ENCODE measurements around the gene FADS3.

Gene FADS3

GRCh38 chr11:61891331-61892084, at the start of gene FADS3:
Gene FADS3, minus strand, starts transcription at chr11:61891545. Its CDS starts 164 bp downstream, at chr11:61891381.
- Histone ChIP-seq H3K4me1 (ENCODE audit: control insufficient read depth in 1 of 2, insufficient read depth in 2 of 2, low read length in 2 of 2) (peaks cover 0 to 21% of the 10 kb centered on the region in 2 donors), H3K36me3 (ENCODE audit: control insufficient read depth in 1 of 2, insufficient read depth in 2 of 2, low read length in 2 of 2) (no peaks in the 10 kb centered on the region), H3K4me3 (ENCODE audit: low read depth in 1 of 2, low read length in 2 of 2) (peak within 1 kb of the TSS; percentile 76 to 79), H3K9me3 (ENCODE audit: control insufficient read depth in 1 of 2, low read length in 2 of 2) (no peaks in the 10 kb centered on the region), H3K27ac (ENCODE audit: low read length) (peak within 1 kb of the TSS; percentile 8), H3K27me3 (ENCODE audit: low read depth, low read length) (no peaks in the 10 kb centered on the region)

- Histone ChIP-seq H3K4me3 (ENCODE audit: low read depth in 1 of 2, low read length in 2 of 2) (no peak overlapping the region), H3K36me3 (ENCODE audit: control insufficient read depth in 1 of 2, insufficient read depth in 2 of 2, low read length in 2 of 2) (no peaks in the 10 kb centered on the region), H3K27me3 (ENCODE audit: low read depth, low read length) (no peaks in the 10 kb centered on the region), H3K4me1 (ENCODE audit: control insufficient read depth in 1 of 2, insufficient read depth in 2 of 2, low read length in 2 of 2) (no peaks in the 10 kb centered on the region), H3K9me3 (ENCODE audit: control insufficient read depth in 1 of 2, low read length in 2 of 2) (peaks cover 0 to 2% of the 10 kb centered on the region in 2 donors), H3K27ac (ENCODE audit: low read length) (no peak overlapping the region)
Observed at GRCh38 chr11:61940466-61940865, 49.1 kb upstream of the FADS3 start.

GRCh38 chr11:61935861-61936260, 44.5 kb upstream of the FADS3 start:
- no peaks in the 10 kb centered on the region for H3K27me3 ChIP-seq (ENCODE audit: low read depth, low read length)
- peaks cover 2 to 4% of the 10 kb centered on the region in 2 donors for H3K9me3 ChIP-seq (ENCODE audit: control insufficient read depth in 1 of 2, low read length in 2 of 2)
- no peak overlapping the region for H3K27ac ChIP-seq (ENCODE audit: low read length)
- H3K36me3 ChIP-seq (ENCODE audit: control insufficient read depth in 1 of 2, insufficient read depth in 2 of 2, low read length in 2 of 2) = no peaks in the 10 kb centered on the region
- no peak overlapping the region for H3K4me3 ChIP-seq (ENCODE audit: low read depth in 1 of 2, low read length in 2 of 2)
- no peaks in the 10 kb centered on the region for H3K4me1 ChIP-seq (ENCODE audit: control insufficient read depth in 1 of 2, insufficient read depth in 2 of 2, low read length in 2 of 2)

- no peaks in the 10 kb centered on the region for H3K36me3 ChIP-seq (ENCODE audit: control insufficient read depth in 1 of 2, insufficient read depth in 2 of 2, low read length in 2 of 2)
- no peaks in the 10 kb centered on the region for H3K27me3 ChIP-seq (ENCODE audit: low read depth, low read length)
- no peaks in the 10 kb centered on the region for H3K4me1 ChIP-seq (ENCODE audit: control insufficient read depth in 1 of 2, insufficient read depth in 2 of 2, low read length in 2 of 2)
- H3K9me3 ChIP-seq (ENCODE audit: control insufficient read depth in 1 of 2, low read length in 2 of 2) = peaks cover 0 to 4% of the 10 kb centered on the region in 2 donors
- no peak overlapping the region for H3K27ac ChIP-seq (ENCODE audit: low read length)
- no peak overlapping the region for H3K4me3 ChIP-seq (ENCODE audit: low read depth in 1 of 2, low read length in 2 of 2)
Observed at GRCh38 chr11:61930933-61931332, 39.6 kb upstream of the FADS3 start.

GRCh38 chr11:61928606-61929005, 37.3 kb upstream of the FADS3 start:
- Histone ChIP-seq H3K27ac (ENCODE audit: low read length) (no peak overlapping the region), H3K27me3 (ENCODE audit: low read depth, low read length) (no peaks in the 10 kb centered on the region), H3K4me3 (ENCODE audit: low read depth in 1 of 2, low read length in 2 of 2) (no peak overlapping the region), H3K4me1 (ENCODE audit: control insufficient read depth in 1 of 2, insufficient read depth in 2 of 2, low read length in 2 of 2) (no peaks in the 10 kb centered on the region), H3K36me3 (ENCODE audit: control insufficient read depth in 1 of 2, insufficient read depth in 2 of 2, low read length in 2 of 2) (no peaks in the 10 kb centered on the region), H3K9me3 (ENCODE audit: control insufficient read depth in 1 of 2, low read length in 2 of 2) (peaks cover 0 to 4% of the 10 kb centered on the region in 2 donors)

GRCh38 chr11:61927501-61927900, 36.2 kb upstream of the FADS3 start:
- Histone ChIP-seq H3K27me3 (ENCODE audit: low read depth, low read length) (no peaks in the 10 kb centered on the region), H3K9me3 (ENCODE audit: control insufficient read depth in 1 of 2, low read length in 2 of 2) (no peaks in the 10 kb centered on the region), H3K27ac (ENCODE audit: low read length) (no peak overlapping the region), H3K36me3 (ENCODE audit: control insufficient read depth in 1 of 2, insufficient read depth in 2 of 2, low read length in 2 of 2) (no peaks in the 10 kb centered on the region), H3K4me3 (ENCODE audit: low read depth in 1 of 2, low read length in 2 of 2) (no peak overlapping the region), H3K4me1 (ENCODE audit: control insufficient read depth in 1 of 2, insufficient read depth in 2 of 2, low read length in 2 of 2) (no peaks in the 10 kb centered on the region)

- no peak overlapping the region for H3K4me3 ChIP-seq (ENCODE audit: low read depth in 1 of 2, low read length in 2 of 2)
- H3K27ac ChIP-seq (ENCODE audit: low read length) = no peak overlapping the region
- no peaks in the 10 kb centered on the region for H3K27me3 ChIP-seq (ENCODE audit: low read depth, low read length)
- no peaks in the 10 kb centered on the region for H3K4me1 ChIP-seq (ENCODE audit: control insufficient read depth in 1 of 2, insufficient read depth in 2 of 2, low read length in 2 of 2)
- H3K36me3 ChIP-seq (ENCODE audit: control insufficient read depth in 1 of 2, insufficient read depth in 2 of 2, low read length in 2 of 2) = no peaks in the 10 kb centered on the region
- no peaks in the 10 kb centered on the region for H3K9me3 ChIP-seq (ENCODE audit: control insufficient read depth in 1 of 2, low read length in 2 of 2)
Observed at GRCh38 chr11:61926235-61926634, 34.9 kb upstream of the FADS3 start.

- no peaks in the 10 kb centered on the region for H3K36me3 ChIP-seq (ENCODE audit: control insufficient read depth in 1 of 2, insufficient read depth in 2 of 2, low read length in 2 of 2)
- H3K27ac ChIP-seq (ENCODE audit: low read length) = no peak overlapping the region
- no peaks in the 10 kb centered on the region for H3K4me1 ChIP-seq (ENCODE audit: control insufficient read depth in 1 of 2, insufficient read depth in 2 of 2, low read length in 2 of 2)
- no peaks in the 10 kb centered on the region for H3K9me3 ChIP-seq (ENCODE audit: control insufficient read depth in 1 of 2, low read length in 2 of 2)
- no peaks in the 10 kb centered on the region for H3K27me3 ChIP-seq (ENCODE audit: low read depth, low read length)
- H3K4me3 ChIP-seq (ENCODE audit: low read depth in 1 of 2, low read length in 2 of 2) = no peak overlapping the region
Observed at GRCh38 chr11:61925736-61926135, 34.4 kb upstream of the FADS3 start.

- Histone ChIP-seq H3K4me1 (ENCODE audit: control insufficient read depth in 1 of 2, insufficient read depth in 2 of 2, low read length in 2 of 2) (peaks cover 0 to 3% of the 10 kb centered on the region in 2 donors), H3K27ac (ENCODE audit: low read length) (peak overlapping the region; percentile 2), H3K9me3 (ENCODE audit: control insufficient read depth in 1 of 2, low read length in 2 of 2) (no peaks in the 10 kb centered on the region)
Observed at GRCh38 chr11:61924064-61924455, 32.7 kb upstream of the FADS3 start.

GRCh38 chr11:61923166-61924063, 32.1 kb upstream of the FADS3 start:
- H3K9me3 ChIP-seq (ENCODE audit: control insufficient read depth in 1 of 2, low read length in 2 of 2) = no peaks in the 10 kb centered on the region
- no peaks in the 10 kb centered on the region for H3K36me3 ChIP-seq (ENCODE audit: control insufficient read depth in 1 of 2, insufficient read depth in 2 of 2, low read length in 2 of 2)
- peak overlapping the region in 1 of 2 donors; percentile 35 for H3K4me3 ChIP-seq (ENCODE audit: low read depth in 1 of 2, low read length in 2 of 2)
- H3K27ac ChIP-seq (ENCODE audit: low read length) = peak overlapping the region; percentile 83
- H3K27me3 ChIP-seq (ENCODE audit: low read depth, low read length) = peaks cover 12% of the 10 kb centered on the region
- peaks cover 0 to 3% of the 10 kb centered on the region in 2 donors for H3K4me1 ChIP-seq (ENCODE audit: control insufficient read depth in 1 of 2, insufficient read depth in 2 of 2, low read length in 2 of 2)

More at GRCh38 chr11:61924064-61924455, 32.7 kb upstream of the FADS3 start:
- Histone ChIP-seq H3K4me3 (ENCODE audit: low read depth in 1 of 2, low read length in 2 of 2) (no peak overlapping the region), H3K36me3 (ENCODE audit: control insufficient read depth in 1 of 2, insufficient read depth in 2 of 2, low read length in 2 of 2) (no peaks in the 10 kb centered on the region), H3K27me3 (ENCODE audit: low read depth, low read length) (peaks cover 7% of the 10 kb centered on the region)

- H3K27ac ChIP-seq (ENCODE audit: low read length) = peak overlapping the region; percentile 83
- peaks cover 17% of the 10 kb centered on the region for H3K27me3 ChIP-seq (ENCODE audit: low read depth, low read length)
- H3K4me3 ChIP-seq (ENCODE audit: low read depth in 1 of 2, low read length in 2 of 2) = peak overlapping the region in 1 of 2 donors; percentile 35
- H3K36me3 ChIP-seq (ENCODE audit: control insufficient read depth in 1 of 2, insufficient read depth in 2 of 2, low read length in 2 of 2) = no peaks in the 10 kb centered on the region
- peaks cover 4 to 9% of the 10 kb centered on the region in 2 donors for H3K4me1 ChIP-seq (ENCODE audit: control insufficient read depth in 1 of 2, insufficient read depth in 2 of 2, low read length in 2 of 2)
- no peaks in the 10 kb centered on the region for H3K9me3 ChIP-seq (ENCODE audit: control insufficient read depth in 1 of 2, low read length in 2 of 2)
Observed at GRCh38 chr11:61922539-61922938, 31.2 kb upstream of the FADS3 start.

Data from muscle layer of duodenum (tissue), 2 donors.